GM12892 (cell line): ENCODE results near the gene VPS54.

Experiments used
- POLR2A ChIP-seq: IDR thresholded peaks from 2 replicates; pipeline ENCODE4 v1.6.1; 2011; ENCODE audit warnings: low read depth, low read length, control low read depth
- TAF1 ChIP-seq: IDR thresholded peaks from 2 replicates; pipeline ENCODE4 v1.6.1; 2011; ENCODE audit warnings: low read depth, mild to moderate bottlenecking, control low read depth, low read length, borderline replicate concordance

DNA sequence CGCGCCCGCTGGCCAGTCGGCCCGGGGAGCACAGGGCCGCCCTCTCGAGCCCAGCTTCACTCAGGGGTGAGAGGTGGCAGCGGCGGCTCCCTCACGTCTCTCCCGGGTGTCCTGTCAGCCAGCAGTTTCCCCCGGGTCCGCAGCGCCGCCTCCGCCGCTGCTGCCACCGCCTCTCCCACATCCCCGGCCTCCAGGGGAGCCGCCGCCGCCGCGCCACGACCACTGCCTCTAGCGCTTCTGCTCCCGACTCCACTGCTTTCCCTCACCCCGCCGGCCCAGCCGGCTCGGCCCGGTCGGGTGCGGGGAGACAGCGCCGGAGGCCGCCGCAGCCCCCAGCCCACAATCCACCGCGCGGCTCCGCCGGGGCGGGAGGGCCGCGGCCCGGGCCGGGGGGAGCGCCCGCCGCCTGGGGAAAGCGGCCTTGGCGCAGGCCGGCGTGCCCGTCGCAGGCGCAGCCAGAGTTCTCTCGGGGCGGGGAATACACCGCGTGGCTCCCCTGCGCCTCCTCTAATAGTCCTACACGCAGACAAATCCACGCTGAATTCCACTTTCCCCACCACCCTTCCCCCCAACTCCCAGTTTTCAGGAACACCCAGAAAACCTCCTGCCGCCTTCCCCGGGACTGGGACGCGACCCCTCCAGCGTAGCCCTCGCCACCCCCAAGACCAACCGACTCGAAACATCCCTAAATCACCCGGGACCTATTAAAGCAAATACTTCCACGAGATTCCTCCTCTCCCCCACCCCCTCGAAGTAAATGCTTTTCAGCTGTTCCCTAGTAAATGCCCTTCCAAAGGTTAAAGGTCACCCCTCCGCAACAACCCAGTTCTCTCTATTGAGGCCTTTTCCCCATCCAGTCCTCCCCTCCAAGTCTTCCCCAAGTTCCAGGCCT is at the start of gene VPS54:
- TF ChIP-seq TAF1 (no peak), POLR2A (peak; percentile 79)
